Dedifferentiated amniotic fluid mesenchymal stem cell (primary cell): ENCODE measurements around the gene REM1.

Experiments used
- DNase-seq: peaks from one replicate; pipeline ENCODE4 v3.0.0-alpha.2; 2016; ENCODE audit errors: extremely low spot score

REM1 gene

DNA sequence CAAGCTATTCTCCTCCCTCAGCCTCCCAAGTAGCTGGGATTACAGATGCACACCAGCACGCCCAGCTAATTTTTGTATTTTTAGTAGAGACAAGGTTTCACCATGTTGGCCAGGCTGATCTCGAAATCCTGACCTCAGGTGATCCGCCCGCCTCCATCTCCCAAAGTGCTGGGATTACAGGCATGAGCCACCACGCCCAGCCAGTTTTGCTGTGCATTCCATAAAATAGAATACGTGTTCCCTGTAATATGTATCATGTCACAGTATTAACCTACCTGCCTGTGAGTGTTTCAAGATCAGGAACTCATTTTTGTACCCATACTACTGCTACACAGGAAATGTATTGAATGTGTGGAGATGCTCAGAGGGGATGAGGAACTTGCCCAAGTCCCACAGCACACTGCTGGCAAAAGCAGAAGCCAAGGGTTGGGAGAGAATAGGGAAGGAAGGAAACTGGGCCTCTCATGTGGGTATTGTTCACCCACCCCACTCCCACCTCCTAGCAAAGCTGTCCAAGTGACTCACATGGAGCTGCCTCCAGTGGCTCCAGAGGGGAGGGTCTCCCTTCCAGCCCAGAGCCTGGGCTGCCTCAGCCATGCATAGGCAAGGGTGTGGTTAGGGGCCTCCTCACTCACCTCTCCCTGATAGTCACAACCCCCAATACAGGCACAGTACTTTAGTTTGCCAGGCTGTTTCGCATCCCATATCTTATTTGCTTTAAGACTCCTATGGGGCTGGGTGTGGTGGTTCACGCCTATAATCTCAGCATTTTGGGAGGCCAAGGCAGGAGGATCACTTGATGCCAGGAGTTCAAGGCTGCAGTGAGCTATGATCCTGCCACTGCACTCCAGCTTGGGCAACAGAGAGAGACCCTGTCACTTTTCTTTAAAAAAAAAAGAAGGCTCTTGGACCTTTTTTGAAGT, 48.5 kb downstream of the REM1 start:
- no peak for DNase-seq

DNA sequence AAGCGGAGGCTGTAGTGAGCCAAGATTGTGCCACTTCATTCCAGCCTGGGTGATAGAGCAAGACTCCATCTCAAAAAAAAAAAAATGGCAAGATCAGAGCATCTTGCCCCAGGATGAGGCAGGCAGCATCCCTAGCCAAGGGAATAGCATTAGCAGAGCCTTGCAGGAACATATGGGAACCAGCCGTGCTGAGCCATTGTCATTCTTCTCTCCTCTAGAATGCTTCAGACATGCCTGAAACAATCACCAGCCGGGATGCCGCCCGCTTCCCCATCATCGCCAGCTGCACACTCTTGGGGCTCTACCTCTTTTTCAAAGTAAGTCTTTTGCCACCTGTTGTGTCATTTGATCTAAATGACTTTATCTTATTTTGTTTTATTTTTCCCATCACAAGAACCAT, 52.2 kb downstream of the REM1 start:
- DNase-seq = no peak
